Measurements from ENCODE around the gene RIOX2.

Gene RIOX2

DNA sequence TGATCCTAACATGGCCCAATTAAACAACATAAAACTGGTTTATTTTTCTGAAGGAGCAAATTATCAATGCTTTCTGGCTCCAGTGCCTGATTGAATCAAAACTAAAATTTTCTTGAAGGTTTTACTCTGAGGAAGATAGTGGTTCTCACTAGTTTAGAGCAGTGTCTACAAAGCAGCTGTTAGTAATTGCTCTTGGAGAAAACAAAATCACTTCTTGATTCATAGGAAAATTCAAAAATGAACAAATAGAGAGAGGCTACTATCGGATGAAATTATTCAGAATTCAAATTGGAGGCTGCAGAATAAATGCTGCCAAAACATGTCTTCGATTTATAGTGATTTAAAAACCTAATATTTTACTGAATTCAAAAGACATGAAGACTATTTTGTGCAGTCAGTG, 15.1 kb upstream of the RIOX2 start:
- TF ChIP-seq CTCF (IDR thresholded peaks at IDR 0.05; ENCODE audit: low read depth, low read length), result no peak
- Histone ChIP-seq H3K36me3 (no peaks in the 10 kb centered on the region), H3K4me3 (ENCODE audit: low read depth, low read length) (no peak overlapping the region)

GRCh38 chr3:97983933-97984491, 11.8 kb upstream of the RIOX2 start:
- H3K4me3 ChIP-seq (ENCODE audit: low read depth, low read length), result no peak overlapping the region
- no peak for DNase-seq
- TF ChIP-seq CTCF (IDR thresholded peaks at IDR 0.05; ENCODE audit: low read depth, low read length), result no peak
- H3K9me3 ChIP-seq (ENCODE audit: severe bottlenecking), result peaks cover 2% of the 10 kb centered on the region
- H3K36me3 ChIP-seq, result no peaks in the 10 kb centered on the region
- H3K27me3 ChIP-seq (ENCODE audit: insufficient read depth, low read depth, severe bottlenecking), result no peaks in the 10 kb centered on the region
- peak overlapping the region; percentile 79 for H3K27ac ChIP-seq

More for the DNA sequence above, 15.1 kb upstream of the RIOX2 start:
- DNase-seq, result no peak
- H3K9me3 ChIP-seq (ENCODE audit: severe bottlenecking), result peaks cover 2% of the 10 kb centered on the region
- H3K27ac ChIP-seq, result no peak overlapping the region
- H3K27me3 ChIP-seq (ENCODE audit: insufficient read depth, low read depth, severe bottlenecking), result no peaks in the 10 kb centered on the region

DNA sequence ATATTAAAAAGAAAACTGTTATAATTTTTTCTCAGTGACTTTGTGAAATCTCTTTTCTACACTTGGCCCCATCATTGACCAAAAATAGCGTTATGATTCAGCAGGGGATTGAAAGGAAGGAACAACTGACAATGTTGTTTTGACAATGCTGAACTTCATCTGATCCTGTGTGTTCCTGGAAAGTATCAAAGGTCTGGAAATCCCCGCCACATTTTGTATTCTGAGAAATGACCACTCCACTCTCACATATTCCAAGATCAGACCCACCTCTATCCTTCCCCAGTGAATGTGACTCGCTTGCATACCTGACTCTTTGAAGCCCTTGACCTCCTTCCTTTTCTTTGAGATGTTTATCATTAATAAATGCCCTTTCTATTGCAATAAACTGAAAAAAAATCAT, 9.7 kb upstream of the RIOX2 start:
- H3K9me3 ChIP-seq (ENCODE audit: severe bottlenecking), result no peaks in the 10 kb centered on the region
- H3K27ac ChIP-seq, result peak overlapping the region; percentile 79; the same call in 1 of the 2 replicates
- TF ChIP-seq CTCF (IDR thresholded peaks at IDR 0.05; ENCODE audit: low read depth, low read length), result no peak
- H3K36me3 ChIP-seq, result no peaks in the 10 kb centered on the region
- DNase-seq, result no peak
- no peaks in the 10 kb centered on the region for H3K27me3 ChIP-seq (ENCODE audit: insufficient read depth, low read depth, severe bottlenecking)
- H3K4me3 ChIP-seq (ENCODE audit: low read depth, low read length), result no peak overlapping the region

GRCh38 chr3:97979610-97980009, 7.4 kb upstream of the RIOX2 start:
- Histone ChIP-seq H3K9me3 (ENCODE audit: severe bottlenecking) (no peaks in the 10 kb centered on the region), H3K4me3 (ENCODE audit: low read depth, low read length) (no peak overlapping the region), H3K36me3 (no peaks in the 10 kb centered on the region), H3K27ac (peak overlapping the region; percentile 75), H3K27me3 (ENCODE audit: insufficient read depth, low read depth, severe bottlenecking) (no peaks in the 10 kb centered on the region)
- peak; percentile 95 for DNase-seq
- TF ChIP-seq CTCF (IDR thresholded peaks at IDR 0.05; ENCODE audit: low read depth, low read length), result peak; percentile 65

GRCh38 chr3:97975466-97975865, 3.2 kb upstream of the RIOX2 start:
- no peak overlapping the region for H3K27ac ChIP-seq
- no peaks in the 10 kb centered on the region for H3K9me3 ChIP-seq (ENCODE audit: severe bottlenecking)
- TF ChIP-seq CTCF (IDR thresholded peaks at IDR 0.05; ENCODE audit: low read depth, low read length), result no peak
- no peaks in the 10 kb centered on the region for H3K27me3 ChIP-seq (ENCODE audit: insufficient read depth, low read depth, severe bottlenecking)
- DNase-seq, result no peak
- no peak overlapping the region for H3K4me3 ChIP-seq (ENCODE audit: low read depth, low read length)
- H3K36me3 ChIP-seq, result no peaks in the 10 kb centered on the region

GRCh38 chr3:97974996-97975395, 2.8 kb upstream of the RIOX2 start:
- TF ChIP-seq CTCF (IDR thresholded peaks at IDR 0.05; ENCODE audit: low read depth, low read length), result no peak
- Histone ChIP-seq H3K4me3 (ENCODE audit: low read depth, low read length) (no peak overlapping the region), H3K27me3 (ENCODE audit: insufficient read depth, low read depth, severe bottlenecking) (no peaks in the 10 kb centered on the region), H3K27ac (no peak overlapping the region), H3K36me3 (no peaks in the 10 kb centered on the region), H3K9me3 (ENCODE audit: severe bottlenecking) (no peaks in the 10 kb centered on the region)
- no peak for DNase-seq

Measured in WERI-Rb-1 (cell line).